ENCODE data around the gene REEP3. TPM values are rescaled to one million over a fixed set of nuclear protein-coding genes. Genes with fewer than 3 reads are reported as not detected.

REEP3 gene
- total and polyA plus RNA-seq, 2 of the 4 experiments (the other 2 are of a cell fraction) = 11.7 to 28.9 TPM

DNA sequence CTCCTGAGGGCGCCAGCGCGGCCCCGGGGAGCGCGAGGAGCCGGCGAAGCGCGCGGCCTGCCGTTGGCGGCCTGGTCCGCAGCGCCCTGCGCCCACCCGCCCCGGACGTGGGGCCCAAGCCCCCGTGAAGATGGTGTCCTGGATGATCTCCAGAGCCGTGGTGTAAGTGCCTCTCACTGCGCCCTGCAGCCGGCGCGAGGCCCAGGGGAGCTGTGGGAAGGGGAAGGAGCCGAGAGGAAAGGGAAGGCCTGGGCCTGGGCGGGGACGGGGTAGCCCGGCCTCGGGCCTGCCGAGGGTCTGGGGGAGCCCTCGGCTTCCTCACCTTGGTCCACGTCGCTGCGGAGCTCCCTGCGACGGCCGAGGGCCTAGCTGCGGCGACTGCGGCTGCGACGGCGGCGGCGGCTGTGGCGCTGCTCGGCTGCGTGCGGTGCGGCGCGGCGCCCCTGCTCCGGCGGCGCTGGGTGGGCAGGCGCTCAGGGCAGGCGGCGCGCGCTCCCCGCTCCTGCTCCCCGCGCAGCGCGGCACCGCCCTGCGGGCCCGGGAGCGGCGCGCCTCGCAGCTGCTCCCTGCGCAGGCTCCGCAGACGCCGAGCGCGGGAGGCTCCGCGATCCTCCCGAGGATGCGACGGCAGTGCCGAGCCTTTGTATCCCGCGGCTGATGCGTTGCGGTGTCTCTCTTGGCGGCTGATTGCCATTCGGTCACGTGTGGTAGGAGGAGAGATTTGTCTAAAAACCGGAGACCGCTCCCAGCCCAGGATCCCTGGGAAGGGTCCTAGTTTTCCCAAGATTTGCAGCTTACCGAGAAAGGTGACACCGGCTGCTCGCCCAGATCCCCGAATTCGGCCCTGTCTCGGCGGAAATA is 445 bp downstream of the REEP3 start:
- 0% methylated on average over 36 of the region's 102 CpGs; no CpG with 5 or more reads in 1 of the 2 experiments for WGBS, 2 experiments (ENCODE audit: extremely low coverage in 2 of 2, insufficient read length in 1 of 2)
- ATAC-seq (ENCODE audit: low read depth) = peak; percentile 87

More for the DNA sequence above, 445 bp downstream of the REEP3 start:
- in situ Hi-C loops (cut with MboI; ENCODE audit: low sequenced_read_pairs) (no loop called here), dilution Hi-C loops (cut with HindIII; ENCODE audit: low sequenced_read_pairs, unreplicated experiment) (no loop called here), intact Hi-C loops (cut with micrococcal nuclease) (loop anchor here (1.0 to 5.0 kb wide), 6 partner anchors 57 to 314 kb away; partner anchors contain the start of gene JMJD1C)
- Histone ChIP-seq H3K79me1 (ENCODE audit: low read depth in 1 of 2, low read length in 2 of 2) (peaks cover 32 to 60% of the 10 kb centered on the region in 2 experiments), H3K56ac (ENCODE audit: extremely low read depth, insufficient read depth, low read length) (peak overlapping the region; percentile 91), H4K20me1 (ENCODE audit: insufficient read depth, low read length) (peaks cover 5% of the 10 kb centered on the region; the same call in 1 of the 2 replicates), H2BK5ac (ENCODE audit: low read depth, low read length, poor library complexity, severe bottlenecking) (peak overlapping the region; percentile 95), H4K8ac (ENCODE audit: low read depth in 2 of 2, low read length in 2 of 2) (peak overlapping the region; percentile 97), H4K5ac (ENCODE audit: low read depth, low read length) (peak overlapping the region; percentile 54), H3K23ac (ENCODE audit: low read depth, low read length) (peak overlapping the region; percentile 88), H3K9me1 (ENCODE audit: insufficient read depth, low read length) (peaks cover 9% of the 10 kb centered on the region; the same call in 1 of the 2 replicates), H3K36me3 (ENCODE audit: control insufficient read depth, insufficient read depth, low read length) (no peaks in the 10 kb centered on the region), H3K9me3 (ENCODE audit: control insufficient read depth, insufficient read depth, low read length) (peaks cover 2% of the 10 kb centered on the region; the same call in 1 of the 2 replicates), H3K18ac (ENCODE audit: low read depth, low read length) (peak overlapping the region; percentile 56), H2AFZ (replicated peaks; ENCODE audit: low read length, poor library complexity) (peak overlapping the region; percentile 98), H2BK15ac (ENCODE audit: low read depth, low read length) (peak overlapping the region; percentile 82; the same call in 1 of the 3 replicates), H2BK20ac (ENCODE audit: low read depth, low read length) (0 out of 2 replicates have a peak overlapping the region, but pooled peaks have one; percentile 23), H3K27ac (ENCODE audit: insufficient read depth, low read length) (peak overlapping the region; percentile 95), H3K9ac (ENCODE audit: low read depth, low read length) (peak overlapping the region; percentile 94), H3K4me1 (ENCODE audit: control insufficient read depth, insufficient read depth, low read length) (peaks cover 6% of the 10 kb centered on the region), H4K91ac (ENCODE audit: insufficient read depth, low read depth, low read length) (peak overlapping the region; percentile 97), H3K4me2 (ENCODE audit: low read depth, low read length) (peak overlapping the region; percentile 94), H3K27me3 (ENCODE audit: control insufficient read depth, insufficient read depth, low read length) (no peaks in the 10 kb centered on the region), H2BK120ac (ENCODE audit: low read depth, low read length) (peak overlapping the region; percentile 87), H3K4ac (ENCODE audit: low read depth, low read length) (peak overlapping the region; percentile 96), H3K4me3 (ENCODE audit: insufficient read depth, low read depth, low read length) (peak overlapping the region; percentile 79), H2AK9ac (replicated peaks; ENCODE audit: low read depth, low read length, poor library complexity) (peak overlapping the region; percentile 97), H3K14ac (replicated peaks; ENCODE audit: low read depth, low read length) (peak overlapping the region; percentile 96), H2AK5ac (ENCODE audit: low read depth, low read length) (peak overlapping the region; percentile 54; the same call in 1 of the 2 replicates)
- BruUV-seq (replicated peaks) = no TSS peak
- TF ChIP-seq MAZ (IDR thresholded peaks at IDR 0.05; ENCODE audit: borderline replicate concordance, low read depth, low read length) (peak; percentile 61; the same call in 1 of the 2 replicates), BHLHE40 (IDR thresholded peaks at IDR 0.05; ENCODE audit: low read depth, low read length) (peak; percentile 50; the same call in 1 of the 2 replicates), NFE2L2 (IDR thresholded peaks at IDR 0.05; ENCODE audit: low read depth, low read length) (no peak), CEBPB (IDR thresholded peaks at IDR 0.05; ENCODE audit: low read depth, low read length) (no peak), POLR2A (IDR thresholded peaks at IDR 0.05; ENCODE audit: low read depth, low read length) (peak; percentile 29; the same call in 1 of the 2 replicates), CHD1 (IDR thresholded peaks at IDR 0.05; ENCODE audit: low read depth, low read length) (no peak), MAFK (IDR thresholded peaks at IDR 0.05; ENCODE audit: low read depth, low read length) (no peak), MXI1 (IDR thresholded peaks at IDR 0.05; ENCODE audit: borderline replicate concordance, low read depth, low read length) (peak; percentile 27; the same call in 1 of the 2 replicates), RAD21 (IDR thresholded peaks at IDR 0.05; ENCODE audit: low read length) (no peak), RCOR1 (IDR thresholded peaks at IDR 0.05; ENCODE audit: insufficient replicate concordance, low read length) (peak; percentile 12)
- TF ChIP-seq, protein P1, sequence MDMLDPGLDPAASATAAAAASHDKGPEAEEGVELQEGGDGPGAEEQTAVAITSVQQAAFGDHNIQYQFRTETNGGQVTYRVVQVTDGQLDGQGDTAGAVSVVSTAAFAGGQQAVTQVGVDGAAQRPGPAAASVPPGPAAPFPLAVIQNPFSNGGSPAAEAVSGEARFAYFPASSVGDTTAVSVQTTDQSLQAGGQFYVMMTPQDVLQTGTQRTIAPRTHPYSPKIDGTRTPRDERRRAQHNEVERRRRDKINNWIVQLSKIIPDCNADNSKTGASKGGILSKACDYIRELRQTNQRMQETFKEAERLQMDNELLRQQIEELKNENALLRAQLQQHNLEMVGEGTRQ (IDR thresholded peaks at IDR 0.05; ENCODE audit: low read depth, low read length) = peak; percentile 78
- POLR2A ChIA-PET (ENCODE audit: unreplicated experiment) = interaction anchor here (0.6 kb wide), 2 partner anchors 8 to 98 kb away, joined by 4 to 6 read pairs; no protein-coding TSS in a partner anchor
- CTCF ChIA-PET = interaction anchor here (0.6 to 1.0 kb wide), 3 partner anchors 37 to 238 kb away, joined by 3 to 4 read pairs (median 3); no protein-coding TSS in a partner anchor
- DNase-seq = peak; percentile 75

All from IMR-90 (cell line).